IPS DF 6.9 (cell line): ENCODE data around the gene OR4D10.
"Not testable (repeated sequence)": the region's sequence is repeated elsewhere in the genome, so short reads cannot be mapped to it uniquely, and the experiment has no call there.

Experiments used
- DNase-seq: peaks from one replicate; pipeline ENCODE4 v3.0.0-alpha.2; 2013; ENCODE audit warnings: low read depth, low spot score
- H3K27ac ChIP-seq: one replicate; pipeline ENCODE4 v1.5.1; 2013; ENCODE audit warnings: low read length, control low read depth
- H3K27me3 ChIP-seq: 2 replicates; pipeline ENCODE4 v1.6.1; 2013; ENCODE audit warnings: mild to moderate bottlenecking, low read length; ENCODE audit not compliant: control insufficient read depth, insufficient read depth
- H3K36me3 ChIP-seq: 2 replicates; pipeline ENCODE4 v1.6.1; 2013; ENCODE audit warnings: low read length; ENCODE audit not compliant: control insufficient read depth, insufficient read depth
- H3K4me1 ChIP-seq: 2 replicates; pipeline ENCODE4 v1.6.1; 2013; ENCODE audit warnings: low read length; ENCODE audit not compliant: control insufficient read depth, insufficient read depth
- H3K4me3 ChIP-seq: 2 replicates; pipeline ENCODE4 v1.5.1; 2013; ENCODE audit warnings: mild to moderate bottlenecking, low read length
- H3K9me3 ChIP-seq: 2 replicates; pipeline ENCODE4 v1.6.1; 2013; ENCODE audit warnings: low read length, inconsistent platforms; ENCODE audit not compliant: control insufficient read depth, insufficient read depth
- WGBS: extraction: QIAGEN DNeasy Blood & Tissue Kit; methylation state at CpG from one replicate; pipeline ENCODE4 v1.1.7; 2013; ENCODE audit warnings: mixed read lengths, missing lambda C conversion rate; ENCODE audit not compliant: insufficient read length, insufficient coverage; 5-methylcytosine and 5-hydroxymethylcytosine counted together

Gene OR4D10

GRCh38 chr11:59459916-59460315 lies 13.2 kb upstream of the OR4D10 start:
- Histone ChIP-seq H3K4me1 (no peaks in the 10 kb centered on the region), H3K4me3 (no peak overlapping the region), H3K9me3 (no peaks in the 10 kb centered on the region), H3K27ac (no peak overlapping the region), H3K36me3 (no peaks in the 10 kb centered on the region), H3K27me3 (no peaks in the 10 kb centered on the region)
- WGBS: no CpG with 5 or more reads among the region's 3 CpGs
- no peak for DNase-seq

GRCh38 chr11:59463190-59463641 lies 9.9 kb upstream of the OR4D10 start:
- WGBS: no CpG with 5 or more reads among the region's 5 CpGs
- no peak for DNase-seq
- no peaks in the 10 kb centered on the region for H3K4me1 ChIP-seq
- H3K9me3 ChIP-seq: no peaks in the 10 kb centered on the region
- H3K27me3 ChIP-seq: no peaks in the 10 kb centered on the region
- no peaks in the 10 kb centered on the region for H3K36me3 ChIP-seq
- no peak overlapping the region for H3K4me3 ChIP-seq
- H3K27ac ChIP-seq: no peak overlapping the region

- no peaks in the 10 kb centered on the region for H3K9me3 ChIP-seq
- no peaks in the 10 kb centered on the region for H3K27me3 ChIP-seq
- no CpG with 5 or more reads among the region's 9 CpGs for WGBS
- no peaks in the 10 kb centered on the region for H3K4me1 ChIP-seq
- DNase-seq: no peak
- no peak overlapping the region for H3K4me3 ChIP-seq
- no peak overlapping the region for H3K27ac ChIP-seq
- H3K36me3 ChIP-seq: no peaks in the 10 kb centered on the region
Measured at GRCh38 chr11:59475176-59475575, 2.1 kb downstream of the OR4D10 start.

GRCh38 chr11:59479906-59480305 lies 6.8 kb downstream of the OR4D10 start:
- Histone ChIP-seq H3K9me3 (no peaks in the 10 kb centered on the region), H3K4me3 (no peak overlapping the region), H3K27ac (no peak overlapping the region), H3K4me1 (no peaks in the 10 kb centered on the region), H3K36me3 (no peaks in the 10 kb centered on the region), H3K27me3 (no peaks in the 10 kb centered on the region)
- DNase-seq: no peak

- DNase-seq: no peak
- Histone ChIP-seq H3K27ac (no peak overlapping the region), H3K9me3 (no peaks in the 10 kb centered on the region), H3K4me1 (no peaks in the 10 kb centered on the region), H3K36me3 (no peaks in the 10 kb centered on the region), H3K4me3 (no peak overlapping the region), H3K27me3 (no peaks in the 10 kb centered on the region)
- no CpG with 5 or more reads among the region's 3 CpGs for WGBS
Measured at GRCh38 chr11:59480359-59480758, 7.2 kb downstream of the OR4D10 start.

GRCh38 chr11:59501931-59502330 lies 28.8 kb downstream of the OR4D10 start:
- H3K4me3 ChIP-seq: no peak overlapping the region
- WGBS: no CpG with 5 or more reads among the region's 1 CpG
- H3K27me3 ChIP-seq: no peaks in the 10 kb centered on the region
- no peak for DNase-seq
- no peak overlapping the region for H3K27ac ChIP-seq
- H3K9me3 ChIP-seq: no peaks in the 10 kb centered on the region
- no peaks in the 10 kb centered on the region for H3K36me3 ChIP-seq
- no peaks in the 10 kb centered on the region for H3K4me1 ChIP-seq

- no peaks in the 10 kb centered on the region for H3K9me3 ChIP-seq
- H3K4me3 ChIP-seq: no peak within 1 kb of the TSS
- DNase-seq: no peak
- no peaks in the 10 kb centered on the region for H3K27me3 ChIP-seq
- no peaks in the 10 kb centered on the region for H3K36me3 ChIP-seq
- H3K27ac ChIP-seq: no peak within 1 kb of the TSS
- no peaks in the 10 kb centered on the region for H3K4me1 ChIP-seq
Measured at GRCh38 chr11:59503276-59503675, 30.2 kb downstream of the OR4D10 start, which contains the start of gene OR4D11. Gene OR4D11 (plus strand): TSS chr11:59503576. CDS start chr11:59503576, 0 bp downstream.

GRCh38 chr11:59510941-59511589 lies 38.0 kb downstream of the OR4D10 start, which contains the start of gene OR4D9:
Gene OR4D9 (plus strand): TSS chr11:59511539. CDS start chr11:59514913, 3,374 bp downstream.
- Histone ChIP-seq H3K36me3 (no peaks in the 10 kb centered on the region), H3K4me1 (no peaks in the 10 kb centered on the region), H3K27me3 (no peaks in the 10 kb centered on the region), H3K27ac (no peak within 1 kb of the TSS), H3K4me3 (no peak within 1 kb of the TSS), H3K9me3 (no peaks in the 10 kb centered on the region)
- WGBS: no CpG with 5 or more reads among the region's 2 CpGs
- DNase-seq: no peak

- no peak overlapping the region for H3K4me3 ChIP-seq
Measured at GRCh38 chr11:59511675-59512074, 38.6 kb downstream of the OR4D10 start.

GRCh38 chr11:59520139-59520538 lies 47.0 kb downstream of the OR4D10 start:
- DNase-seq, H3K27ac ChIP-seq, H3K4me1 ChIP-seq, H3K9me3 ChIP-seq, H3K36me3 ChIP-seq, H3K4me3 ChIP-seq, H3K27me3 ChIP-seq: not testable (repeated sequence)
- no CpG with 5 or more reads among the region's 2 CpGs for WGBS

More at GRCh38 chr11:59511675-59512074, 38.6 kb downstream of the OR4D10 start:
- Histone ChIP-seq H3K4me1 (no peaks in the 10 kb centered on the region), H3K27ac (no peak overlapping the region), H3K9me3 (no peaks in the 10 kb centered on the region), H3K27me3 (no peaks in the 10 kb centered on the region), H3K36me3 (no peaks in the 10 kb centered on the region)
- no peak for DNase-seq
- no CpG with 5 or more reads among the region's 1 CpG for WGBS

GRCh38 chr11:59520741-59521140 lies 47.6 kb downstream of the OR4D10 start:
- no peak overlapping the region for H3K27ac ChIP-seq
- DNase-seq: no peak
- H3K27me3 ChIP-seq: no peaks in the 10 kb centered on the region
- WGBS: no CpG with 5 or more reads among the region's 5 CpGs
- no peaks in the 10 kb centered on the region for H3K36me3 ChIP-seq
- H3K4me1 ChIP-seq: no peaks in the 10 kb centered on the region
- H3K4me3 ChIP-seq: no peak overlapping the region
- H3K9me3 ChIP-seq: no peaks in the 10 kb centered on the region
